HCT116 (cell line): Measurements from ENCODE around the gene USP3. TPM values are rescaled to one million over a fixed set of nuclear protein-coding genes. Genes with fewer than 3 reads are reported as not detected.

Experiments
- ATAC-seq: fragments of 200-7000 bp; cut with Tn5 transposase; 2 replicates; pipeline ENCODE4 v1.9.1; 2020; ENCODE audit warnings: mild to moderate bottlenecking, moderate library complexity
- BruUV-seq: library from RNA; stranded (reverse); fragments of 400-500 nt; replicated peaks from 2 replicates; lab custom pipeline; 2021; lab: Mats Ljungman, UMichigan
- CTCF ChIA-PET: fragments of 300-600 bp; sonication (Branson Sonifier 250); formaldehyde crosslinking; loops from one replicate; lab custom pipeline; 2021; ENCODE audit warnings: antibody characterized with exemption; lab: Charles Lee
- POLR2A ChIA-PET: fragments of 300-600, 350-600 bp; sonication (Branson Sonifier 250); formaldehyde crosslinking; loops from one replicate; lab custom pipeline; 2021; ENCODE audit warnings: antibody characterized with exemption; lab: Charles Lee
- RAD21 ChIA-PET, 2 experiments: fragments of 300-600 bp; sonication (Branson Sonifier 250); formaldehyde crosslinking; loops; one replicate each; lab custom pipeline; 2023; ENCODE audit warnings: low total read pairs in 2 of 2; ENCODE audit not compliant: uncharacterized antibody in 2 of 2, unreplicated experiment in 2 of 2, low non-redundant PET in 1 of 2; lab: Charles Lee
- DNase-seq: peaks from one replicate; pipeline ENCODE4 v3.0.0-alpha.2; 2010; ENCODE audit warnings: low read depth, low spot score
- H2AFZ ChIP-seq: fragments of 200-600 bp; shearing (Covaris generic), sonication (generic); 2 replicates; pipeline ENCODE4 v1.6.1; 2017; ENCODE audit warnings: low read depth, mixed run types, mixed read lengths, antibody characterized with exemption, low read length; ENCODE audit not compliant: poor library complexity, severe bottlenecking
- H3K27ac ChIP-seq: 2 replicates; pipeline ENCODE4 v1.5.1; 2012; ENCODE audit warnings: low read depth, low read length
- H3K27me3 ChIP-seq: fragments of 200-600 bp; sonication (generic); 2 replicates; pipeline ENCODE4 v1.6.1; 2016; ENCODE audit warnings: mixed run types, low read length, mixed read lengths; ENCODE audit not compliant: insufficient read depth
- H3K36me3 ChIP-seq, 2 experiments: fragments of 200-500 bp in 1 of 2; fragments of 200-600 bp in 1 of 2; sonication (Bioruptor generic) in 1 of 2; sonication (generic) in 1 of 2; 2 replicates each; pipeline versions ENCODE4 v1.5.1 to v1.6.1; 2014 to 2016; ENCODE audit warnings: low read length in 2 of 2, inconsistent platforms in 1 of 2, mixed read lengths in 1 of 2, mixed run types in 1 of 2; ENCODE audit not compliant: insufficient read depth in 2 of 2, control insufficient read depth in 1 of 2
- H3K4me1 ChIP-seq, 2 experiments: fragments of 200-600 bp in 1 of 2; sonication (generic) in 1 of 2; 2 replicates each; pipeline versions ENCODE4 v1.5.1 to v1.6.1; 2012 to 2017; ENCODE audit warnings: low read length in 2 of 2, inconsistent platforms in 1 of 2, mild to moderate bottlenecking in 1 of 2, mixed read lengths in 1 of 2, mixed run types in 1 of 2, moderate library complexity in 1 of 2; ENCODE audit not compliant: insufficient read depth in 2 of 2, control insufficient read depth in 1 of 2
- H3K4me2 ChIP-seq: fragments of 200-600 bp; sonication (generic); 2 replicates; pipeline ENCODE4 v1.6.1; 2017; ENCODE audit warnings: mixed run types, low read length, mixed read lengths
- H3K4me3 ChIP-seq, 2 experiments: fragments of 200-600 bp in 1 of 2; sonication (generic) in 1 of 2; replicated peaks in 1 of 2; 2 replicates each; pipeline ENCODE4 v1.5.1; 2011 to 2016; ENCODE audit warnings: low read length in 2 of 2, control low read depth in 1 of 2, low read depth in 1 of 2, mild to moderate bottlenecking in 1 of 2, mixed read lengths in 1 of 2, mixed run types in 1 of 2
- H3K79me2 ChIP-seq: fragments of 200-600 bp; sonication (generic); 2 replicates; pipeline ENCODE4 v1.6.1; 2017; ENCODE audit warnings: mild to moderate bottlenecking, mixed run types, low read length, moderate library complexity, mixed read lengths; ENCODE audit not compliant: insufficient read depth
- H3K9ac ChIP-seq: fragments of 200-600 bp; sonication (generic); 2 replicates; pipeline ENCODE4 v1.6.1; 2016; ENCODE audit warnings: low read length, mixed read lengths
- H3K9me2 ChIP-seq: fragments of 200-600 bp; sonication (generic), shearing (Covaris generic); 2 replicates; pipeline ENCODE4 v1.6.1; 2017; ENCODE audit warnings: mixed run types, mild to moderate bottlenecking, moderate library complexity; ENCODE audit not compliant: insufficient read depth
- H3K9me3 ChIP-seq, 2 experiments: fragments of 200-500 bp in 1 of 2; fragments of 200-600 bp in 1 of 2; sonication (Bioruptor generic) in 1 of 2; sonication (generic) in 1 of 2; 2 replicates each; pipeline ENCODE4 v1.6.1; 2014 to 2017; ENCODE audit warnings: low read length in 2 of 2, mixed read lengths in 2 of 2, inconsistent platforms in 1 of 2, low read depth in 1 of 2, mild to moderate bottlenecking in 1 of 2, mixed run types in 1 of 2, moderate library complexity in 1 of 2; ENCODE audit not compliant: control insufficient read depth in 1 of 2, insufficient read depth in 1 of 2
- H4K20me1 ChIP-seq: fragments of 200-600 bp; sonication (generic), shearing (Covaris generic); 2 replicates; pipeline ENCODE4 v1.6.1; 2017; ENCODE audit warnings: mixed run types, mild to moderate bottlenecking, moderate library complexity; ENCODE audit not compliant: insufficient read depth
- CTCF ChIP-seq, 3 experiments: fragments of 200-600 bp in 1 of 3; sonication (generic) in 1 of 3; IDR thresholded peaks in 2 of 3; conservative IDR thresholded peaks in 1 of 3; 2 replicates each; pipeline ENCODE4 v1.5.1; 2012 to 2017; ENCODE audit warnings: low read depth in 2 of 3, low read length in 2 of 3, antibody characterized with exemption in 1 of 3, borderline replicate concordance in 1 of 3, control low read depth in 1 of 3, mild to moderate bottlenecking in 1 of 3, mixed read lengths in 1 of 3, mixed run types in 1 of 3, moderate library complexity in 1 of 3; ENCODE audit not compliant: insufficient read depth in 1 of 3
- ELF1 ChIP-seq: IDR thresholded peaks from 2 replicates; pipeline ENCODE4 v1.6.1; 2012; ENCODE audit warnings: low read depth, borderline replicate concordance
- EZH2phosphoT487 ChIP-seq: fragments of 200-600 bp; IDR thresholded peaks from 2 replicates; pipeline ENCODE4 v1.6.1; 2018; ENCODE audit warnings: antibody characterized with exemption, borderline replicate concordance
- FOSL1 ChIP-seq: IDR thresholded peaks from 2 replicates; pipeline ENCODE4 v1.6.1; 2012; ENCODE audit warnings: low read depth
- MAX ChIP-seq: IDR thresholded peaks from 2 replicates; pipeline ENCODE4 v1.6.1; 2012
- RAD21 ChIP-seq: IDR thresholded peaks from 2 replicates; pipeline ENCODE4 v1.6.1; 2012; ENCODE audit warnings: low read depth, mild to moderate bottlenecking
- SRF ChIP-seq: IDR thresholded peaks from 2 replicates; pipeline ENCODE4 v1.6.1; 2012; ENCODE audit warnings: low read depth
- TCF7L2 ChIP-seq: IDR thresholded peaks from 2 replicates; pipeline ENCODE4 v1.7.0; 2011; ENCODE audit warnings: borderline replicate concordance, inconsistent platforms; ENCODE audit not compliant: insufficient read depth, insufficient read length; ENCODE audit errors: extremely low read depth
- ZNF274 ChIP-seq: fragments of 200-500 bp; sonication (Bioruptor generic); IDR thresholded peaks from 2 replicates; pipeline ENCODE4 v1.6.1; 2014; ENCODE audit warnings: mild to moderate bottlenecking, low read depth, low read length, inconsistent platforms
- intact Hi-C: fragments of 100-400 bp; cut with micrococcal nuclease; formaldehyde crosslinking; loops from 2 replicates; pipeline ENCODE4 v1.10.0; 2022
- total RNA-seq: library from RNA; stranded (reverse); gene quantifications from one replicate; pipeline ENCODE4 v1.2.1, GENCODE V29; 2021; ENCODE audit not compliant: unreplicated experiment

USP3 gene
- total RNA-seq, 1 experiment from 2014 or later: 61.6 TPM

GRCh38 chr15:63466378-63467192, 37.8 kb upstream of the USP3 start:
- ATAC-seq (peak; percentile 94), DNase-seq (peak; percentile 74)
- ChIA-PET CTCF (interaction anchor here (0.6 to 2.8 kb wide), 34 partner anchors 10 to 627 kb away, joined by 3 to 55 read pairs (median 4); partner anchors contain the start of genes CIAO2A, DAPK2, FBXL22 and USP3), RAD21 (interaction anchor here (0.7 to 1.6 kb wide), 6 partner anchors 39 to 143 kb away, joined by 3 to 6 read pairs (median 4); partner anchors contain the start of gene FBXL22 (in 1 of the 2)), POLR2A (interaction anchor here (1.2 to 1.5 kb wide), 3 partner anchors 10 to 135 kb away, joined by 3 to 7 read pairs (median 6); no protein-coding TSS in a partner anchor)
- H3K9me3 ChIP-seq: no peaks in the 10 kb centered on the region
- H3K4me2 ChIP-seq: peak overlapping the region; percentile 8; the same call in 1 of the 2 replicates
- BruUV-seq: no TSS peak
- intact Hi-C loops: loop anchor here (1.0 to 2.0 kb wide), 4 partner anchors 133 to 600 kb away; no protein-coding TSS in a partner anchor
- H2AFZ ChIP-seq: peak overlapping the region; percentile 46
- no peaks in the 10 kb centered on the region for H3K36me3 ChIP-seq
- no peak overlapping the region for H3K9ac ChIP-seq
- H3K79me2 ChIP-seq: no peaks in the 10 kb centered on the region
- peaks cover 5 to 29% of the 10 kb centered on the region in 2 experiments for H3K4me1 ChIP-seq
- H3K9me2 ChIP-seq: no peaks in the 10 kb centered on the region
- no peaks in the 10 kb centered on the region for H4K20me1 ChIP-seq
- H3K27ac ChIP-seq: no peak overlapping the region
- no peaks in the 10 kb centered on the region for H3K27me3 ChIP-seq
- TF ChIP-seq ELF1 (no peak), CTCF (IDR thresholded peaks at IDR 0.05 in 2 of 3, conservative IDR thresholded peaks at IDR 0.05 in 1 of 3; ENCODE audit: borderline replicate concordance in 1 of 3, insufficient read depth in 1 of 3, low read depth in 2 of 3, low read length in 2 of 3) (peak; percentile 52 to 75 (median 66); a peak in 5 of 6 replicates), RAD21 (peak; percentile 87), EZH2phosphoT487 (no peak), SRF (no peak), MAX (no peak), ZNF274 (no peak), TCF7L2 (no peak), FOSL1 (no peak)
- H3K4me3 ChIP-seq: no peak overlapping the region
